HG02870 (cell line): ENCODE measurements around the gene HJV.
"Not testable (repeated sequence)": the region's sequence is repeated elsewhere in the genome, so short reads cannot be mapped to it uniquely, and the experiment has no call there.

Experiments
- ATAC-seq: cut with Tn5 transposase; IDR thresholded peaks from one replicate; pipeline ENCODE4 v1.9.1; 2021; ENCODE audit warnings: mild to moderate bottlenecking, moderate library complexity; ENCODE audit not compliant: unreplicated experiment

The HJV gene, protein sequence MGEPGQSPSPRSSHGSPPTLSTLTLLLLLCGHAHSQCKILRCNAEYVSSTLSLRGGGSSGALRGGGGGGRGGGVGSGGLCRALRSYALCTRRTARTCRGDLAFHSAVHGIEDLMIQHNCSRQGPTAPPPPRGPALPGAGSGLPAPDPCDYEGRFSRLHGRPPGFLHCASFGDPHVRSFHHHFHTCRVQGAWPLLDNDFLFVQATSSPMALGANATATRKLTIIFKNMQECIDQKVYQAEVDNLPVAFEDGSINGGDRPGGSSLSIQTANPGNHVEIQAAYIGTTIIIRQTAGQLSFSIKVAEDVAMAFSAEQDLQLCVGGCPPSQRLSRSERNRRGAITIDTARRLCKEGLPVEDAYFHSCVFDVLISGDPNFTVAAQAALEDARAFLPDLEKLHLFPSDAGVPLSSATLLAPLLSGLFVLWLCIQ

DNA sequence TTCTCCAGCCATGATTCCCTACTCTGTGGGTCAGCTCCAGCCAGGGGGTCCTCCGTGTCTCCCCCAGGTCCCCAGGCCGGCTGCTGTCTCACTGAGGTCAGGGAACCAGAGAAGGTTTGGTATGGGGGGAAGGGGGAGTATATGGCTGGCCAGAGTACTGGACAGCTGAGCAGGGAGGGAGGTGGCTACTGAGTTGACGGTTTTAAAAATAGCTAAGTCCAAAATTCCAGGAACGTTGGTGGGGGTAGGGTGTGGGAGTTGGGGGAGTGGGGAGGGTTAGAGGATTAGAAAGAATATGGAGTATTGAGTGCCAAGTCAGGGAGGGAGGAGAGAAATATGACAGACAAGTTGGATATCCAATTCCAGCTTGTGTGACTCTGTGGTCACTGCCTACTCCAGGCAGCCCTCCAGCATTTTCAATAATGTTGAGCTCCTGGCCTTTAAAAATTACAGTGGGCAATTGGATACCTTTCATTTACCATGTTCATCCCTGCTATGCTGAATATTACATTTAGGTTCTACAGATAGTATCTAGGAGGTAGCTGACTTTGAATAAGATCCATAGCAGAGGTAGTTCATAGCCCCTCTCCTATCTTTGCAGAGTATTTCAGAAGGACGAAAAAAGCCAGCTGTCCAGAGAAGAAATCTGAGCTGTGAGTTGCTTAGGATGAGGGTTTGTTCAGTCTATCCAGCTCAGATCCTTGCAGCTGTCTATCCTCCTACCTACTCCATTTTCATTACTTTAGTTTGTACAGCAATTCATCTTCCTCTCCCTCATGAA lies at the start of gene HJV:
TSS of gene HJV (minus strand) at position 114 of the 781 bp plus-strand sequence. CDS start 1,504 bp downstream, outside the sequence.
- no peak for ATAC-seq

DNA sequence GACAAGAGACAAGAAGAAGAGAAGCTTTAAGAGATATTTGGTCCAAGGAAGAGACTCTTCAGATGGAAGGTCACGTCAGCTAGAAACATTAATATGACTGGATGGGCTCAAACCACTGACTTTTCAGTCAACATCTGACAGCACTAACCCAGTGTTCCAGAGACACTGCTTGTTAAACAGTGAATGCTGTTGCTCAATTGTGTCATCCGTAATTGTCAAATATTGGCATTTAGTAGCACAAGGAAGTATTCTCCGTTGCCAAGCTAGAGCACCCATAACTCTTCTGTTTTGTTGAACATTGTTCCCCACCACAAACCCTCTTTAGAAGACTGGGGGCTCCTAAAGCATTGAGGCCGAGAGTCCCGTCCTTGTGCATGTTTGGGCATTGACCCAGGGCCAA lies 37.6 kb upstream of the HJV start:
- ATAC-seq = not testable (repeated sequence)

DNA sequence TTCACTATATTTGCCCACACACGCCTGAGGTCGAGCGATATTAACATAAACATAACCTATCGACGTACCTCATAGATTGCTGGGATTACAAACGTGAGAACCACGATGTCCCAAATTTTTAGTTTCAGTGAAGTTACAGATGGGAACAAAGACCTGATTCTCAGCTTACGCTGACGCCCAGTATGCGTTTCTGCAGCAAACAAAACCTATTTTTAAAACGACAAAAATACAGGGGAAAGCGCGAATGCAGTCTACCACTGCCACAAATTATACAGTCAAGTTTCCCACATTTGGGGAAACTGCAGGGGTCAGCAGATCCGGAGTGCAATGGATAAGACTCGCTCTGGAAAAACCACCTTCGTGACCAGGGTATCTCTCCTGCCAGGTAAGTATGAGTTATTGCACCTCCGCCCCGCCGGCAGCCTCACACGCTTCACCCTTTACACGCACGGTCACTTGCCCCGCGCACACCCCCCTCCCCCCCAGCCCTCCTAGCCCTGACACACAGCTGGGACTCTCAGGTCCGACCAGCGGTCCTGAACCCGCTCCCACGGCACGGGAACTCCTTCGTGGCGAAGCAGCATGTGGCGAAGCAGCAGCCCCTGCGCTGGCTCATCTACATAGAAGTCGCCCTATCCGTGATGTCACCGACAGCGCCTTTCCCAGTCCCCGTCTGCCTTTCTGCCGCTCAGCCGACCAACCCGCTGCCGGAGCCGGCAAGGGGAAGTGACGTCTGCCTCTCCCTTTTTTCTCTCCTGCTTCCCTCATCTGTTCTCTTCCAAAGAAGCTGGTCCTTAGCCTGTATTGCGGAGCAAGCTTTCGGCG lies 30.5 kb upstream of the HJV start:
- ATAC-seq = peak; percentile 55

DNA sequence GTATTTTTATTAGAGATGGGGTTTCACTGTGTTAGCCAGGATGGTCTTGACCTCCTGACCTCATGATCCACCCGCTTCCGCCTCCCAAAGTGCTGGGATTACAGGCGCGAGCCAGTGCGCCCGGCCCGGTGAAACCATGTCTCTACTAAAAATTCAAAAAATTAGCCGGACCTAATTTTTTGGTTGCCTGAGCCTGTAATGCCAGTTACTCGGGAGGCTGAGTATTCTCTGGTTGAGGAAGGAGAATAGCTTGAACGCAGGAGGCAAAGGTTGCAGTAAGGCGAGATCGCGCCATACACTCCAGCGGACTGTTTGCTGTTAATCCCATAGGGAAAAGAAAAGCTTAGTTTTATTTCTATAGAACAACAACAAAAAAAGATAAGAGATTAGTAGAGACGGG lies 29.9 kb upstream of the HJV start:
- ATAC-seq = no peak

DNA sequence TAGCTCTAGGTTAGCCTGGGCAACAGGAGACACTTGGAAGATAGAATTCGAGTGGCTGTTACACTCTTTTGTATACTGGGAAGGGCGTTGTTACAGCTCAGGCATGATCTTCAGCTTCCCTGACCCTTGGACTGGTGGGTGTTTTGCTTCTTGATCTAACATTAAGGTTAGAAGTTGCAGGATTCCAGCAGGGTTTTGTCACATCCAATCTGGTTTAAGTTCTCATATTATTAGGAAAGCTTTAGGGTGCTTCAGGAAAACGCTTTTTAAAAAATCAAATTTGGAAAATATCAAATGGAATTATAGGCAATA lies 29.1 kb upstream of the HJV start:
- not testable (repeated sequence) for ATAC-seq

DNA sequence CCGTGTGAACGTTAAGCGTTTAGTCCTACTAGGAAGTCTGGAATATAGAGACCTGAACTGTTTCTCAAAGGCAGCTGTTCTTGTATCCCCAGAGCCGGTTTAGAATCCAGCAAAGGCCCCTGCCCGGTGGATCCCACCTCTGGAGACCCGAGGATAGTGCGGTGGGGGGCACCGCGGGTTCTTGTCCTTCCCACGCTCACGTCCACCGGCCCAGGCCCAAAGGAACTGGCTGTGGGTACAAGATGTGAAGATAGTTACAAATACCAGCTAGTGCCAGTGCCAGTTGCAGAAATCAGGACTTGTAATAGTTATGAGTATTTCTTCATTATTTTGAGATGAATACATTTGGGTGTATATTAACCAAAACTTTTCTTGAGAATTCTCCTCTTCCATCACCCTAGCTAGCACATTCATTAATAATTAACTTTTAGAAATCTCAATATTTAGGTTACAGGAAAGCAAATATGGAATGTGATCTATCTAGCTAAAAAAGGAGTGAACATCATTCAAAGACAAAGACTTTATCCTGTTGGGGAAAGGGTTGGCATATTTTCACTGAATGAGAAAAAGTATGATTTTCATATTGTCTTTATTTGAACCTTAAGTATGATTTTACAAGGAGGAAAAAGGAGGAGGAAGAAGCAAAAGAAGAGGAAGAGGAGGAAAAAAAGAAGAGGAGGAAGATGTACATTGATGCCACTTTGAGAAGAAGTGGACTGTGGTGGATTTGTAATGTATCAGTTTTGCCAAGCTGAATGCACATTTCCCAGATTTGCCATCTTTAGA lies 28.5 kb upstream of the HJV start:
- ATAC-seq = not testable (repeated sequence)

DNA sequence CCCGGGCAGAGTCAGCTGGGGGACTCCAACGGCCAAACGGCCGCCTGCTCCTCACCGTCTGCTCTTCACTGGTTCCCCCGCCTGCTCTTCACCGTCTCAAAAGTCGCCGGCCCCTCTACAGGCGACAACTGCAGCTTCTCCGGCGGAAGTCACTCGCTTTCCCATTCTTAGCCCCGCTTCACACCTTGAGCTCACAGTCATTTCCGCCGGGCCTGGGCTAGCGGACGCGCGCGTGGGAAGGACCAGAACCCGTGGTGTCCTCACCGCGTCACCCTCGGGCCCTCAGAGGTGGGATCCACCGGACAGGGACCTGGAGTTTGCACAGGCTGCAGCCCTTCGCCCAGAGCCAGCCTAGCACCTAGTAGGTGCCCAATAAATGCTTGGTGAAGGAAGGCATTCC lies 27.9 kb upstream of the HJV start:
- no peak for ATAC-seq

DNA sequence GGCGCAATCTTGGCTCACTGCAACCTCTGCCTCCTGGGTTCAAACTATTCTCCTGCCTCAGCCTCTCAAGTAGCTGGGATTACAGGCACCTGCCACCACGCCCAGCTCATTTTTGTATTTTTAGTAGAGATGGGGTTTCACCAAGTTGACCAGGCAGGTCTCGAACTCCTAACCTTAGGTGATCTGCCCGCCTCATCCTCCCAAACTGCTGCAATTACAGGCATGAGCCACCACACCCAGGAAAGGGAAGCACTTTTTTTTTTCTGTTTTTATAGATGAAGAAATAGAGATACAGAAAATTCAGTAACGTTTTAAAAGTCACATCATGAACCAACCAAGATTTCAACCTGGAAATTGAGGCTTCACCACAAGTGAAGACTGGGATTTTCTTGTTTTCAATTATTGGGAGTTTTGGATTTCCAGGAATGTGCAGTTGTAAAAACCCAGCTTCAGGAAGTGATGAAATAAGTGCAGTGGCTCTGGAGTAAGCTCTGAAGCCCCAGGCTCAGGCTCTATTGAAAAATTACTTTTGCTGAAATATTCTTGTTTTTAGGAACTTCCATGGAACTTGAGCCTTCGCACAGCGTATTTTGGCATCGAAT lies 27.1 kb upstream of the HJV start:
- ATAC-seq = not testable (repeated sequence)

DNA sequence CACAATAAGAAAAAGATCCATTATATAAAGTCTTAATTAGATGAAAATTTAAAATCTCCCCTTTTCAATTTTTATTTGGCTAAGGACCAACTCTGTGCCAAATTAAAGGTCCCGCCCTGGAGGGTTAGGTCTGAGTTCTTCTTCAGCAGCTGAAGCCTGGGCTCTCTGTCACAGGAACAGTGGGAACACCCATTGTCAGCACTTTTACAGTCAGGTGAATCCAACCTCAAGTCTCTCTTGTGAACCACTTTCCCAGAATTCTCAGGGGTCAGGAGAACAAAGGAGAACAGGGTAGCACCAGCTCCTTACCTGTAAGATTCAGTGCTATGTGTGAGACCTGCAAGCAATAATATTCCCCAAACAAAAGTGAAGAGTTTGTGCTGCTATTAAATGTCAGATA lies 25.1 kb upstream of the HJV start:
- no peak for ATAC-seq

DNA sequence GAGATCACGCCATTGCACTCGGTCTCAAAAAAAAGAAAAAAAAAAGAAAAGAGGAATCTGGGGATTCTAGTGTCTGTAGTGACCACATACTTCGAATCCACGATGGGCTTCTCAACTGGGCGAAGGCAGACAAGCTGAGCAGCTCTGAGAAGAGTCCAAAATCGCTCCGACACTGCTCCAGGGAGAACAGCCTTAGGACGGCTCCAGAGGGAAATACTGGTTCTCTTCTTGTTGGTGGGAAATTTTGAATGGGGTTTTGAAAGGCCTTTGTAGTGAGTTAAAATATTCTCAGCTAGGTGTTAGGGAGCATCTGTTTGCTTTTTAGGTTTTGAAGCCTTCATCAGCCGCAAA lies 18.3 kb upstream of the HJV start:
- no peak for ATAC-seq

DNA sequence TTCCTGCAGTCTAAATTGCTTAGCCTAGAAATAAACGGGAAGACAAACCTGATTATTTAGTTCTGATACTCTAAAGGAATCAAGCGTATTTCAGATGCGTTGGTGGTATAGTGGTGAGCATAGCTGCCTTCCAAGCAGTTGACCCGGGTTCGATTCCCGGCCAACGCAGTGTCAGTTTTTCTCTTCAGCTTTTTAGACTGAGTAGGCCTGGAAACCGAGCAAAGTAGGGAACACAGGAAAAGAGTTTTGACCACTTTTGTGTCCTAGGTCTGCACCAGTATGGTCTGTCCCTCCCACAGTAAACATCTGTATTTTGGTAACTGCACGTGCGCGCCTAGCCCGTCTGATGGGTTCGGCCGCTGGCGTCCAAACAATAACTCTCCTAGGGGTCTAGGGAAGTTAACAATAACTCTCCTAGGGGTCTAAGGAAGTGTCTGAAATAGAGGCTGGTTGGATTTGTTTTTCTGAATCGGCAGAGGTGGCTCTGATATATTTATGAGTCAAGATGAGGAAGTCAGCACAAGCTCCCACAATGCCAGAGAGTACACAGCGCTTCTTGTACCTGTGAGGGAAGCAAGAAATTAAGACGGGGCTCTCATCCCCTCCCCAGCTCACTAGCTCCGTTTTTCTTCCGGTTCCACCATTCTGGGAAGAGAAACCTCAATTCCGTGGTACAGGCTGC lies 15.6 kb upstream of the HJV start:
- peak; percentile 26 for ATAC-seq

DNA sequence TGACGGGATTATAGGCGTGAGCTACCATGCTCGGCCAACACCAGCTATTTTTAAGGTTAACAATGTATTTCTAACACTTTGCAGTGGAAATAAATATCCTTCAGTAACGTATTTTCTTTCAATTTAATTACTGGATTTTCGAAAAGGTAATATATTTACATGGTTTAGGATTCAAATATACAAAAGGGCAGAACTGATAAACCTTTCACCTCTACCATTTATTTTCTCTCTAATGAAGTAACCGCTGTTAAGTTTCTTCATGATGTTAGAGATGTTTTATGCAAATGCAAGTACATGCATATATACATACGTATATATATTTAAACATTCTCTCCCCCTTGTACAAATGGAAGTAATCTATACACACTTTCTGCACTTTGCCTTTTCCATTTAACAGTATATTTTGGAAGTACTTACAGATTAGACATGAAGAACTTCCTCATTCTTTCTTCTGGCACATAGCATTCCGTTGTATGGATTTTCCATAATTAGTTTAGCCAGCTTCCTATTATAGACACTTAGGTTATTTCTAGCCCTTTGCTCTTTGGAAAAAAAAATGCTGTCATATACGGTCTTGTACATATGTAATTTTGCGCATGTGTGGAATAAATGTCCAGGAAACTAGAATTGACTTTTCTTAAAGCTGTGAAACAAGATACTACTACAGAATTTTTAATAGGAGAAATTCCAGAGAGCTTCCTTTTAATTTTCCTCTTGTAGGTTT lies 14.9 kb upstream of the HJV start:
- no peak for ATAC-seq

DNA sequence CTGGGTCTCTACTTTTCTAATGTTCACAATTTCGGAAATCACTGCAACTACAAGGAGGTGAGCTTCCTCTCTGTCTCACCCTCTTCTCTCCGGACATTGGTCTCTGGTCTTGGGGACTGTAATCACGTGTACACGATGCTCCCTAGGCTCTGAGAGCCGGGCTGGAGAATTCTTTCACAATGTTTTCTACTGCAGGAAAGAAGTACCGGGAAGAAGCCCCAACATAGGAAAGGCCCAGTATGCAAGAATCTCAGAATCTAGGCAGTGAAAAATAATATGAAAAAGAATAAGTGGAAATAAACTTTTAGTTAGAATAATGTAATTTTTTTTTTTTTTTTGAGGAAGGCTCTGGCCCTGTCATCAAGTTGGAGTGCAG lies 13.5 kb upstream of the HJV start:
- no peak for ATAC-seq

DNA sequence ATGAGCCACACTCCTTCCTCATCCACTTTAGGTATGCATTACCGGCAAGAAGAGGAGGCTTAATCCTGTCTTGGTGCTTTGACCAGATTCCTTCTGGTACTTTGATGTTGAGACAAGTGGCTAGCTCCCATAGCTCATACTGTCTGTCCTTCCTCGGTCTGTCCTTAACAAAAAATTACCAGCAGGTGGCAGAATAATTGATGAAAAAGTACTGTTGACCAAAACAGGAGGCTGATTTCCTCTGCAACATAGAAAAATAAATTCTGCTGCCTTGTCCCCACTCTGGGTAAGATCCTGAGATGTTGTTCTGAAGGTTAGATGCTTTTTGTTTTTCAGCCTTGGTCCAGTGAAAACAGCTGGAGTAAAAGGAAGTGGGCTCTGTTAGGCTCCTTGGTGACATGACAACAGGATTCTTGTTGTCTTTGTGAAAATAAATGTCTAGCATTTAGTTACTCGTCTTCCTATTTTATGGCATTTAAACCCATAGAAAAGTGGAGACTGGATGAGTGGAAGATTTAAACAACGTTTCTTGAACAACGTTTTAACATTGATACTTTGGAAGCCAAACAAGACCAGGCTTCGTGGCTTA lies 11.2 kb upstream of the HJV start:
- ATAC-seq = no peak

DNA sequence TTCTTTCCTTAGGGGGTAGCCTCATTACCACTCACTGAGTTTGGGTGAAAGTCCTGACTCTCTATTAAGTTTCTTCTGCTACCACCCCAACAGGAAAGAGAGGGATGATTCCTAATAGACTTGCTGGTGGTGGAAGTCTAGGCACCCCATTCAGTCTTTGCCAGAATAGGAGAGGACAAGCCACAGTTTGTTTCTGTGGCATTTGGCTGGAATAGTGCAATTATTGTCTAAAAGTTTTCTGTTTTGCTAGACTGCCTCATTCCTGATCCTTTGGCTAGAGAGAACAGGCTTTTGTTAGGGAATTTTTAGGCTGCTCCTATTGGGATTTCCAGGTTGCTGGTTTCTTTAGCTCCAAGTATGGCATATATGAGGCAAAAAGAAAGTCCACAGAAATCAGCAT lies 9.9 kb upstream of the HJV start:
- no peak for ATAC-seq

DNA sequence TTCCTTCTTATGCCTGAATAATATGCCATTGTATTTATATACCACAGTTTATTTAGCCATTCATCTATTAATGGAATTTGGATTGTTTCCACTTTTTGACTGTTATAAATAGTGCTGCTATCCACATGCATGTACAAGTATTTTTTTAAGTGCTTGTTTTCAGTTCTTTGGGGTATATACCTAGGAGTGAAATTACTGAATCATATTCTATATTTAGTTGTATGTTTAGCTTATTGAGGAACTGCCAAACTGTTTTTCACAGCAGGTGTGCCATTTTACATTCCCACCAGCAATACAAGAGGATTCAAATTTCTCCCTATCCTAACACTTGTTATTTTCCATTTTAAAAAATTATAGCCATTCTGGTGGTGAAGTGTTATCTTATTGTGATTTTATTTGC lies 7.6 kb upstream of the HJV start:
- ATAC-seq = no peak

DNA sequence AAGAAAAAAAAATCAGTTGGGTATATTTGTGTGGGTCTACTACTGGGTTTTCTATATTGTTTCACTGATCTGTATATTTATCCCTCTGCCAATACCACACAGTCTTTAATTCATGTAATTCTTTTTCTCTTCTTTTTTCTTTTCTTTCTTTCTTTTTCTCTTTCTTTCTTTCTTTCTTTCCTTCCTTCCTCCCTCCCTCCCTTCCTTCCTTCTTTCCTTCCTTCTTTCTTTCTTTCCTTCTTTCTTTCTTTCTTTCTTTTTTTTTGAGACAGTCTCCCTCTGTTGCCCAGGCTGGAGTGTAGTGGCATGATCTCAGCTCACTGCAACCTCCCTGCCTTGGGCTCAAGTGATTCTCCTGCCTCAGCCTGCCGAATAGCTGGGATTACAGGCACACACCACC lies 5.1 kb upstream of the HJV start:
- not testable (repeated sequence) for ATAC-seq

DNA sequence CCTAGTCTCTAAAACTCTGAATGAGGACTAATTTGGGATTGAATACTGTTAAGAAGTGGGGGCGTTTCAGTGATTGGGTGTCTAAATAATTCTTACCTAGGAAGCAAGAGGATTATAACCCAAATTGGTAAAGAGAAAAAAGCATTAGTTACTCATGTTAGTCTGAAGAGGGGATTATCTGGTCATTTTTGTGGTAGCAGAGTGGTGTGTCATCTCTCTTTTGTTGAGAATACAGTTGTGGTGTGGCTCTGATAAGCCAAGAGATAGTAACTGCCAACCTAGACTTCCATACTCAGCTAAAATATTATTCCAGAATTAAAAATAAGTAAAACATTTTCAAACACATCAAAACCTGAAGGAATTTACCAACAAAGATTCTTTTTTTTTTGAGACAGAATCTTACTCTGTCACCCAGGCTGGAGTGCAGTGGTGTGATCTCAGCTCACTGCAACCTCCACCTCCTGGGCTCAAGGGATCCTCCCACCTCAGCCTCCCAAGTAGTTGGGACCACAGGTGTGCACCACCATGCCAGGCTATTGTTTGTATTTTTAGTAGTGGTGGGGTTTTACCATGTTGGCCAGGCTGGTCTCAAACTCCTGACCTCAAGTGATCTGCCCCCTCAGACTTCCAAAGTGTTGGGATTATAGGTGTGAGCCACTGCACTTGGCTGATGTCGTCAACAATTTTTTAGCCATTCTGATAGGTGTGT lies 4.4 kb upstream of the HJV start:
- ATAC-seq = not testable (repeated sequence)
